HFF-Myc (cell line): ENCODE data around the gene S100A4.

Experiments
- DNase-seq: peaks from one replicate; pipeline ENCODE4 v3.0.0-alpha.2; 2011; ENCODE audit warnings: low read depth; ENCODE audit errors: extremely low read depth
- H3K4me3 ChIP-seq: replicated peaks from 2 replicates; pipeline ENCODE4 v1.5.1; 2011; ENCODE audit warnings: low read depth, mild to moderate bottlenecking, control low read depth, low read length
- TF ChIP-seq, protein P1 (sequence below): IDR thresholded peaks from 2 replicates; pipeline ENCODE4 v1.5.1; 2012; ENCODE audit warnings: mild to moderate bottlenecking, low read depth, low read length, control low read depth; ENCODE audit errors: missing control alignments

S100A4 gene

DNA sequence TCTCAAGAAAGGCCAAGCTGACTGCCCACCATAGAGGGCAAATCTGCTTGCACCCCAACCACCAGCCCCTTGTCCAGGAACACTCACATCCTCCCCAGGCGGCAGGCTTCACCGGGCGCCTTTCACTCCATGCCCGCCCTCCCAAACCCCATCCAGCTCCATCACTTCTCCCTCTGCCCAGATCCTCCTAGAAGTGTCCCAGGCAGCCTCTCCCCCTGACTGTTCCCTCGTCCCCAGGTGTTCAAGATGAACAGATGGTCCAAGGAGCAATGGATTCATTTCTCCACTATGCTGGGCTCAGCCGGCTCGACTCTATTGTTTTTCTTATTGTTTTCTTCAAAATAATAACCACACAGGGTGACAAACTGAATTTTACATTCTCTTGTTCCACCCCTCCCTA lies 31.9 kb downstream of the S100A4 start:
- TF ChIP-seq, protein P1, sequence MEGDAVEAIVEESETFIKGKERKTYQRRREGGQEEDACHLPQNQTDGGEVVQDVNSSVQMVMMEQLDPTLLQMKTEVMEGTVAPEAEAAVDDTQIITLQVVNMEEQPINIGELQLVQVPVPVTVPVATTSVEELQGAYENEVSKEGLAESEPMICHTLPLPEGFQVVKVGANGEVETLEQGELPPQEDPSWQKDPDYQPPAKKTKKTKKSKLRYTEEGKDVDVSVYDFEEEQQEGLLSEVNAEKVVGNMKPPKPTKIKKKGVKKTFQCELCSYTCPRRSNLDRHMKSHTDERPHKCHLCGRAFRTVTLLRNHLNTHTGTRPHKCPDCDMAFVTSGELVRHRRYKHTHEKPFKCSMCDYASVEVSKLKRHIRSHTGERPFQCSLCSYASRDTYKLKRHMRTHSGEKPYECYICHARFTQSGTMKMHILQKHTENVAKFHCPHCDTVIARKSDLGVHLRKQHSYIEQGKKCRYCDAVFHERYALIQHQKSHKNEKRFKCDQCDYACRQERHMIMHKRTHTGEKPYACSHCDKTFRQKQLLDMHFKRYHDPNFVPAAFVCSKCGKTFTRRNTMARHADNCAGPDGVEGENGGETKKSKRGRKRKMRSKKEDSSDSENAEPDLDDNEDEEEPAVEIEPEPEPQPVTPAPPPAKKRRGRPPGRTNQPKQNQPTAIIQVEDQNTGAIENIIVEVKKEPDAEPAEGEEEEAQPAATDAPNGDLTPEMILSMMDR, result no peak
- DNase-seq, result no peak
- H3K4me3 ChIP-seq, result no peak overlapping the region

DNA sequence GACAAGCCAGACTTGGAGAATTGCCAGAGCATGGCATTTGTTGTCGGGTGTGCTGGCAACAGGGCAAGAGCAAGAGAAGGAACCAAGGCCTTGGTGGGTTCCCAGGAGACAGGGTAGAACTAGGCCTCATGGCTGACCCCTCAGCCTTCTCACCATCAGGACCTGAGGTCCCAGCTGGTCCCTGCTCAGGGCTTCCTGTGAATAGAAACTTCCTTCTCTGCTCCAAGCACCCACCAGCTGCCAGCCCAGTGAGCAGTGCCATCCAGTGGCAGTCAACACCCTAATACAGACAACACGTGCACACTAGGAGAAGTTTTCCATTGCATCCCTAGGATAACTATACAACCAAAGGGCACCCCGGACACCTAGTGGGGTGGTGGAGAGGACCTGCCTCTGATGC lies 32.6 kb downstream of the S100A4 start:
- TF ChIP-seq, protein P1, result no peak
- H3K4me3 ChIP-seq, result no peak overlapping the region
- no peak for DNase-seq

- H3K4me3 ChIP-seq, result no peak overlapping the region
- no peak for DNase-seq
- TF ChIP-seq, protein P1, result peak; percentile 96
Measured at GRCh38 chr1:153510984-153511410, 34.6 kb downstream of the S100A4 start.

DNA sequence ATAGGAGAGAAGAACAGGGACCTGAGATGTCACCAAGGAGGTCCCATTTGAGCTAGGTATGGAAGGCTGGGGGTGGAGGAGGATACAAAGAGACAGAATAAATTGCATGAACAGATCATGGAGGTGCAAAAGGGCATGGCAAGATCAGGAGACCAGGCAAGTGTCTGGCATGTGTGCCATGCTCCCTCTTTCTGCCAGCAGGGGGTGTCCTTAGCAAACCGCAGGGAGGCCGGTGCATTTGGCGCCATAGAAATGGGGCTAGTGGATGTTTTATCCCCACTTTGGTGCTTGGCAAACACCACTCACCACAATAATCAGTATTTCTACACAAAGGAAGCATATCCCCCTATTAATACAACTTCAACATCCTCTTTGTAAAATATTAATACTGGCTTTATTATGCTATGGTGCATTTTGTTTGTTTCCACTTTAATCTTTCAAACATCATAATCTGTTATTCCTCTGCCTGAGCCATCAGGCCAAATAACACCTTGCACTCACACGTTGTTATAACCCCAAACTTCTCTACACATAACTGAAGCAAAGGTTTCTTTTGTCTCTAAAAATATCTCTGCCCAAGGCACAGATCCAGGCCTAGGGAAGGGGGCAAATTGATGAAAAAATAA lies 35.8 kb downstream of the S100A4 start:
- DNase-seq, result no peak
- TF ChIP-seq, protein P1, result peak; percentile 81
- H3K4me3 ChIP-seq, result no peak overlapping the region

DNA sequence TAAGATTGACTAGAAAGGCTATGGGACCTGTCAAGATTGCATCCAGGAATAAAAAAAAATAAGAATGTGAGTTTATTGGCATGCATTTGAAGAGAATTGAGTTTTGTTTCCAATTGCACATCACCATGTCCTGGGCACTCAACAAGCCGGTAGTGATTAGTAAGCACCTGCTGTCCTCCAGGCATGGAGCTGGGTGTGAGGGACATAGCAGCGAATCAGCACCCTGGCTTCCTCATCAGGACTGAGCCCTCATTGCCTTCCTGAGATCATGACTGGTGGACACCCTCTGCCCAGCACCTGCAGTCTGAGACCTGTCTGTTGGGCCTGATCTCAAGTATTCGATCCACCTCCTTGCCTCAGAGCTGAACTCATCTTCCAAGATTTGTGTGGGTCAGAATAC lies 36.6 kb downstream of the S100A4 start:
- TF ChIP-seq, protein P1, result no peak
- DNase-seq, result no peak
- H3K4me3 ChIP-seq, result no peak overlapping the region

DNA sequence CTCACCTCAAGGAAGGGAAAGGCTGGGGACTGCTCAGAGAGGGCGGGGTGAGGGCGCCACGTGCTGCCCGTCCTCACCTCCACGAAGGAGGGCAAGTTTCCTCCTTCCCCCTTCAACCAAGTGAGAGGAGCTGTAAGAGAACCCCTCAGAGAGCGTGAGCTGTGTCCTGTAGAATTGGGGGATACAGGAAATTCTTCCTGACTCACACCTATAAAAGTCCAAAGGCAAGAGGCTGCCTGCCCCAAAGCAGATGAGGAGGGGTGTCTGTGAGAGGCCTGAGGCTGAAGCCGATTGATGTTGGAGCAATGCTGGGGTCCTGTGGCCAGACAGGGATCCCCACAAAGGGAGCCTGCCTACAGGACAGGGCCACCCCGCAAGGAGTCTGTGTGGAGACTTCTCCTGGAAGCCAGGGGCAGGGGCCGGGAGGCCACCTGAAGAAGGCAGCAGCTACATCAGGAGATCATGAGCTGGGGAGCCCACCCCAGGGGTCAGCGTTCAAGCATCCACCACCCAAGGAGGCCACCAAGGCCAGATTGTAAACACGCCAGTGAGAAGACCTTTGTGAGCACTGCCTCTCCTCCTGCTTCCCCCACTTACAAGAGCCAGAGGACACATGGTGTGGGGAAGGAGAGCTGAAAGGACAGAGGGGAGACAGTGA lies 37.6 kb downstream of the S100A4 start:
- TF ChIP-seq, protein P1, result no peak
- no peak for DNase-seq
- H3K4me3 ChIP-seq, result no peak overlapping the region
